HK-2 (cell line): ENCODE results near the gene ZNF518A.
A peak's percentile ranks its signal among the peaks of the same experiment; 100 is the strongest.
"Not testable (repeated sequence)": the region's sequence is repeated elsewhere in the genome, so short reads cannot be mapped to it uniquely, and the experiment has no call there.

Experiments
- DNase-seq: peaks from one replicate; pipeline ENCODE4 v3.0.0-alpha.2; 2018; ENCODE audit not compliant: unreplicated experiment

ZNF518A gene

GRCh38 chr10:96131621-96132020 is 1.5 kb downstream of the ZNF518A start:
- DNase-seq = no peak

GRCh38 chr10:96133135-96133534 is 3.0 kb downstream of the ZNF518A start:
- DNase-seq = no peak

- DNase-seq = no peak
Observed at GRCh38 chr10:96136810-96137209, 6.7 kb downstream of the ZNF518A start.

DNA sequence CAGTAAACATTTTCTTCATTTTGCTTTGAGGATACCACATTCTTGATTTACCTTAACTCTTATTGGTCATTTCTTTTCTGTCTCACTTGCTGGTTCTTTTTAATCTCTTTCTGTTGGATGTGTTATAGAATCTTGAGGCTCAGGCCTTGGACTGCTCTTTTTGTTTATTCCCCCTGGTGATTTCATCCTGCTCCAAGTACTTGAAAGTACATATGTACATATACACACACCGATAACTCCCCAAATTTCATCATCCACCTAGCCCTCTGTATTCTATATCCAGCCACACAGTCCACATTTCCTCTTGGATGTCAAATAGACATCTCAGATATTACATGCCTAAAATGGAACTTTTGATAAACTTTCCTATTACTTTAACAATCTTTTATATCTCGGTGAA is 7.5 kb downstream of the ZNF518A start:
- DNase-seq = no peak

DNA sequence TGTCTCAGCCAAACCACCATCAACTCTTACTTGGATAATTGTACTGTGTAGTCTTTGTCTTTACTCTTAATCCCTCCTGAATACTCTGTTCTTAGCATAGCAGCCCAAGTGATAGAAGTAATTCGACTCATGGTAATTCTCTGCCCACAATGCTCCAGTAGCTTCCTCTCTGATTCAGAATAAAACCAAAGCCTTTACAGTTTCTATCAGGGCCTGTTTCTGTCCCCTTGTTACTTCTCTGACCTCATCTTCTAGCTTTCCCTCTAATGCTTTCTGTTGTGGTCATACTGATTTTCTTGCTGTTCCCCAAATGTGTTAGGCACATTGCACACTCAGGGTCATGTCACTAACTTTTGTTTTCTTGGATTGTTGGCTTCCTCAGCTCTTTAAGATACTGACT is 8.0 kb downstream of the ZNF518A start:
- DNase-seq = no peak

DNA sequence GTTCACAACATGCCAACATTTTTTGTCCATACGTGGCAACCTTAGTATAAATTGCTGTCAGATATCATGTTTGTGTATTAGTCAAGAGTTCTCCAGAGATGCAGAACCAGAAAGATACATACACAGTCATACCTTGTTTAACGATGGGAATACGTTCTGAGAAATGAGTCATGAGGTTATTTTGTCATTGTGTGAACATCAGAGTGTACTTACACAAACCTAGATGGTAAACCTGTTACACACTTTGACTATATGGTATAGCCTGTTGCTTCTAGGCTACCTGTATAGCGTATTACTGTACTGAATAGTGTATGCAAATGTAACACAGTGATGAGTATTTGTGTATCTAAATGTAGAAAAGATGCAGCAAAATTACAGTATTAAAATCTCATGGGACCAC is 22.3 kb downstream of the ZNF518A start:
- DNase-seq = no peak

- peak; percentile 24 for DNase-seq
Observed at GRCh38 chr10:96153070-96153469, 23.0 kb downstream of the ZNF518A start.

DNA sequence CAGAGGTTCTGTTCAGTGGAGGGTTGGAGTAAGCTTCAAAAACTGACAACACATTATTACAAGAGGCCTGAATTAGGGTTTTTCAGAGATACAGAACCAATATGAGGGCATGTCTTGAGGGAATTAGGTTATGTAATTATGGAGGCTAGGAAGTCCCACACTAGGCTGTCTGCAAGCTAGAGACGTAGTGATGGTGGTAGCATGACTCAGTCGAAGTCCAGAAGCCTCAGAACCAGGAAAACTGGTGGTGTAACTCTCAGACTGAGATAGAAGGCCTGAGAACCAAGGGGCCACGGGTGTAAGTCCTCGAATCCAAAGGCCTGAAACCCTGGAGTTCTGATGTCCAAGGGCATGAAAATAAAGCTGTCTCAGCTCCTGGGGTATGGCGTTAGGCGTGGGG is 35.6 kb downstream of the ZNF518A start:
- DNase-seq = no peak

DNA sequence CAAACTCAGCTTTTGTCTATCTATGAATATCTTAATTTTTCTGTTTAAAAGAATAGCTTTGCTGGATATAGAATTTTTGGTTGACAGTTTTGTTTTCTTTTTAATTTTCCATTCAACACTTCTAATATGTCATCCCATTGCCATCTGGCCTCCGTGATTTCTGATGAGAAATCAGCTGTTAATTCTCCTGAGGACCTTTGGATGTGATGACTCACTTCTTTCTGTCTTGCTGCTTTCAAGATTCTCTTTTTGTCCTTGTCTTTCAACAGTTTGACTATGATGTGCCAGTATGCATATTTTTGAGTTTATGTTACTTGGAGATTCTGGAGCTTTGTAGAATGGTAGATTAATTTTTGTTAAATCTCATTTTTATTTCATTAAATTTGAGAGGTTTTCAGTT is 38.4 kb downstream of the ZNF518A start:
- DNase-seq = no peak

- no peak for DNase-seq
Observed at GRCh38 chr10:96170230-96170629, 40.1 kb downstream of the ZNF518A start.

- no peak for DNase-seq
Observed at GRCh38 chr10:96172666-96173065, 42.6 kb downstream of the ZNF518A start.

DNA sequence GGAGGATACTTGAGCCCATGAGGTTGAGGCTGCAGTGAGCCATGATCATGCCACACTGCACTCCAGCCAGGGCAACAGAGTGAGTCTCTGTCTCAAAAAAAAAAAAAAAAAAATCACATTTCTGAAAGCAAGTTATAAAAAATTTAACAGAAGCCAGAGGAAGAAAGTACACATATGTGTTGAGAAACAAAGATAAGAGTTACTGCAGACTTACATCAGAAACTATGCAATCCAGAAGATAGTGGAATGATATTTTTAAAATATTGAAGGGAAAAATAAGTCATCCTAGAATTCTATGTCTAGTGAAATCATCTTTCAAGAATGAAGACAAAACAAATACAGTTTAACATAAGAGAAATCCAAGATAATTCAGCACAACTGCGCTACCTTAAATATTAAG is 46.9 kb downstream of the ZNF518A start:
- no peak for DNase-seq

DNA sequence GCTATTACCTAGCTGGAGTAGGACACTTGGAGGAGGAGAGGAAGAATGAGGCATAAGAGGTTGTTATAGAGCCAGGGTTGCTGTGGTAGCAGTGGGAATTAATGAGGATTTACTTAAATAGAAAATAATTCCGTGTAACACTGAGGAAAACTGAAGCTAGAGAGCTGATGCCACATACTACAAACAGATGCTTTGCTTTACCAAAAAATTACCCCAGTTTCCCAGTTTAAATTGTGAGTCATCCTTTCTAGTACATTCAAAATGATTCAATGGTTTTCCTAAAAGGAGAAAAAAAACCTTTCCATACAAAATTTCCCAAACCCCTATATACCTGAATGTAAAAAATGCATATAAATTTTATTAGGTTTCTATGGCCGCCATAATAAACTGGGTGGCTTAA is 58.3 kb downstream of the ZNF518A start:
- DNase-seq = no peak

GRCh38 chr10:96188916-96189315 is 58.8 kb downstream of the ZNF518A start:
- DNase-seq = no peak

DNA sequence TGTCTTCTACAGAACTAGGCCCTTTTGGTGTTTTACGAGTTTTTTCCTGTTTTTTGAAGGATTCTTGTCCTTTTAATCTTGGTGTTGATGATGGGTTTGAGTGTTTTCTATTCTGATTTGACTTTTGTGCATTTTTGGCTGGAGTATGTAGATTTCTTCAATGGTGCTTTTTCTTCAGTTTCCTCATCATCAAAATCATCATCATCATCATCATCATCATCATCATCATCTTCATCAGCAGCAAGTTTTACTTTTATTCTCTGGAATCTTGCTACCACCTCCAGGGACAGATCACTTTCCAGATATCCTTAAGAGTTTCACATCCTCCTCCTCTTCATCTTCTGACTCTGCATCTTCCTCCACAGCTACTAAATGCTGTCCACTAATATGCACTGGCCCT is 59.4 kb downstream of the ZNF518A start:
- DNase-seq = not testable (repeated sequence)

GRCh38 chr10:96201525-96201924 is 71.4 kb downstream of the ZNF518A start:
- no peak for DNase-seq

DNA sequence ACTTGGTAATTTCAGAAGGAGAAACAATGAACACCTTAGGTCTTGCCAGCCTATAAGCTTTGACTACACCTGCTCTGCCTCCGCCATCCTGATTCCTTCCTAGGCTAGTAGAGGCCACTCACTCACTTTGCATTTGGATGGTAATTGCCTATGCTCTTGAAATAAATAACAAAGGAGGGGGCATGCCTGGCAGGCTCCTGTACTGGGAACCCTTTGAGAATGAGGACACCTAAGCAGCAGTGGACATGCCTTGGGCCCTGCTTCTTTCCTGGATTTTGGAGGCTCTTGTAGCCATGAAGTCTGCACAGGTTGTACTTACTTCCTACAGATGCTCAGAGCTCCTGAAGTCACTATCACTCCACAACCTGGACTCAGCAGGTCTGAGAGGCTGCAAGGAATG is 75.5 kb downstream of the ZNF518A start:
- no peak for DNase-seq

DNA sequence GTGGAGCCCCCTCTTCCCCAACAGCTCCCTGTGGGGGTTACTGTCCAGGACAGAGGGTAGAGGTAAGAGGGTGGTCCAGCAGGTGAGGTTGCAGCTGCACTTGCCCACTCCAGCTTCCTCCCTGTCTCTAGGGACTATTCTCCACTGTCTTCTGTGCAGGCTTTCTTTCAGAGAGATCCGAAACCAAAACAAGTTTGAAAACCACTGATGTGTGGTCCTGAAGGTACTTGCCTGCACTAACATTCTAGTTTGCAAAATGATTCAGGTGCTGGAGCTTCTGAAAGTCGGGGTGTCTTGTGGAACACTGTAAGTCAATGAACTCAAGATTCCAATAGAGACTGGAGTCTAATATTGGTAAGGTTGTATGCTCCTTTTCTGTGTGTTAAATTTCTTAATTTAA is 78.2 kb downstream of the ZNF518A start:
- no peak for DNase-seq

- DNase-seq = no peak
Observed at GRCh38 chr10:96208946-96209345, 78.8 kb downstream of the ZNF518A start.

DNA sequence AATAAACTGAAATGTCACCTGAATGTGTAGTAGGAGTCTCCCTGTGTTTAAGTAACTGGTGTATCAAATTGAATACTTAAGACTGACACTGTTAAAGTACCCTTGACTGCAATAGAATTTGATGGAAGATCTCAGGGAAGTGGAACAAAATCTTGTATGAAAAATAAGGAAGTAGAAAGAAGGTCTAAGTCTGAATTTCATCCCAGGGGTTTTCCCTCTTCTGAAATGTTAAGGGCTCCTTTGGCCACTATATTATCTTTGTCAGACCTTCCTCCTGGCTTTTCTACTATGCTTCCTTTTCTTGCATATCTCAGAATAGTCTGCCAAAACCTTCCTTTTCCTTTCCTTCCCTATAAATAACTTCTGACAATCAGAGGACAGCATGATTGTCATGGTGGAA is 81.7 kb downstream of the ZNF518A start:
- DNase-seq = no peak

GRCh38 chr10:96212911-96213310 is 82.8 kb downstream of the ZNF518A start:
- DNase-seq = no peak
